ENCODE data around the gene ZBTB37.

GRCh38 chr1:173818459-173818858 is 49.7 kb upstream of the ZBTB37 start:
- no peak for TF ChIP-seq POLR2A (IDR thresholded peaks at IDR 0.05; ENCODE audit: extremely low read depth, insufficient read length)
- no peak for TF ChIP-seq CTCF (IDR thresholded peaks at IDR 0.05; ENCODE audit: low read depth, low read length)
- TF ChIP-seq MYC (IDR thresholded peaks at IDR 0.05; ENCODE audit: low read depth, low read length), result no peak

Data from NB4 (cell line).